Measurements from ENCODE around the gene CREBRF.

CREBRF gene

DNA sequence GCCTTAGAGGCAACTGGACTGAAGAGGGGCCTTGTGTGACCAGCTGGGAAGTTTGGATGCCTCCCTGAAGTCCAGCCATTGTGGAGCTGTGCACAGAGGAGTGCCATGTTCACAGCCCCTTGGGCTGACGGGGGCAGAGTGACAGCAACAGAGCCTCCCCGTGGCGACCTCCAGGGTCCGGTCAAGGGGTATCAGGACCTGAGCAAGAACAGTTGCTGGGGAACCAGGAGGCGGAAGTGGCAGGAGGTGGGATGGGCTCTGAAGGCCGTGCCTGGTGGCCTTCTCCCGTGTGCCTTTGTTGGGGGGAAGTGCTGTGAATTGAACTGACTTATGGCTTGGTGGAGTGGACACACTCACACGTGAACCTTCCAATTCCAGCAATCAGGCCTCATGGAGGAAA is 102.2 kb downstream of the CREBRF start:
- no peak for DNase-seq

DNA sequence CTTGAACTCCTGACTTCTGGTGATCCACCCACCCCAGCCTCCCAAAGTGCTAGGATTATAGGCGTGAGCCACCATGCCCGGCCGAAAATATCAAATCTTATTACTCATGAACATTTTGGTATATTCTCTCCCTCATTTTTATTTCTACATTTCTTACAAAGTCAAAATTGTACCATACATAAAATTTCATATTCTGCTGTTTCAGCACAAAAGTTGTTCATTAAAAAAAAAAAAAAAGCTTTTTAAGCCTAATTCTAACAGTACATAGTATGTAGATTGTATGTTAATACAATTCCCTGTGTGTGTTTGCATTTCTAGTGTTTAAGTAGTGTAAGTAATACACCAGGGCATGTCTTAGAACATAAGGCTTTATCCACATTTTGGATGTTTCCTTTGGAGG is 103.1 kb downstream of the CREBRF start:
- no peak for DNase-seq

DNA sequence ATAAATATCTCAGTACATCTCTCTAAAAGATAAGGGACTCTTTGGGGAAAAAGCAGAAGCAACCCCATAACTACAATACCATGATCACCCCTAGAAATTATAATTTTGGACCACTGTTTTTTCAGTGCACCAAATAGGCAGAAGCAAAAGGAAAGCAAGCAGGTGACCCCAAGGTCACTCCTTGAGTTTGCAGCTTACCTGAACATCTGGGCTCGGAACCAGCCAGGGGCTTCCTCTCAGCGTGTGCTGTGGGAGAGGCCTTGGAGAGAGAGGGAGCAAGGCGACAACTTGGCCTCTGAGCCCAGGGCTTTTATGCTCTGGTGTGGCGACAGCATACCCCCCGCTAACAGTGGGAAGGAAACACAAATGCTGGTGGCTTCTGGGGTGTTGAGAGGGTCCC is 105.0 kb downstream of the CREBRF start:
- DNase-seq: no peak

- DNase-seq: no peak
Measured at GRCh38 chr5:173163219-173163618, 107.1 kb downstream of the CREBRF start.

- DNase-seq: no peak
Measured at GRCh38 chr5:173165177-173166016, 109.2 kb downstream of the CREBRF start.

DNA sequence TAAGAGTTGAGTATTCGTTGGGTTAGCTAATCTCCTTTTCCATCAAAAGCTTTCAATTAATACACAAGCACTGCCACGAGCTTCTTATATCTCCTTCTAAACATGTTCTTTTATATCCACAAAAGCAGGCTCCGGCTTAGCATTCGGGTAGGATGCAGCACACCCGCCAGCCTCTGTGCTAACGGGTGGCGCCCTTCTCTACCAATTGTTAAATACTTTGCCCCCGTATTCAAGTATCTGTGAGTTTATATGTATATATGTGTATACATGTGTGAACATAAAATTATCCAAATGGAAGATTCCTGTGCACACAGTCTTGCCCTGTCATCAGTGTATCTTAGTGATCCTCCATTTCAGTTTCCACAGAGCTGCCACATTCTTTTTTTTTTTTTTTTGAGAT is 116.0 kb downstream of the CREBRF start:
- no peak for DNase-seq

DNA sequence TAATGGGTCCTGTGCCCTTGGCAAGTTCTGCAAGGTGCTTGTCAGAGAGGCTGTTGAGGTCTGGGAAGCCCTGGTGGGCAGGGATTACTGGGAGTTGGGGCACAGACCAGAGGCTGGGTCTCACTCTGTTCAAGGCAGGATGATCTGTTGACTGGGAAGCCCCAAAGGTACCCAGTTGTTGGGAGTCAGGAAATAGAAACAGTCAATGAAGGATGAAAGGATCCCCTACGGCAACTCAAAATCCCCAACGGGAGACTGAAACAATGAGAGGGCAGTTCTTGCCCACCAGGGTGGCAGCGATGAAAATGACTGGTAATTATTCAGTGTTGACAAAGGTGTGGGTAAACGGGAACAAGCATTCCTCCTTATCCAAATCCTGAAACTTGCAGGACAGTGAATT is 119.4 kb downstream of the CREBRF start:
- no peak for DNase-seq

DNA sequence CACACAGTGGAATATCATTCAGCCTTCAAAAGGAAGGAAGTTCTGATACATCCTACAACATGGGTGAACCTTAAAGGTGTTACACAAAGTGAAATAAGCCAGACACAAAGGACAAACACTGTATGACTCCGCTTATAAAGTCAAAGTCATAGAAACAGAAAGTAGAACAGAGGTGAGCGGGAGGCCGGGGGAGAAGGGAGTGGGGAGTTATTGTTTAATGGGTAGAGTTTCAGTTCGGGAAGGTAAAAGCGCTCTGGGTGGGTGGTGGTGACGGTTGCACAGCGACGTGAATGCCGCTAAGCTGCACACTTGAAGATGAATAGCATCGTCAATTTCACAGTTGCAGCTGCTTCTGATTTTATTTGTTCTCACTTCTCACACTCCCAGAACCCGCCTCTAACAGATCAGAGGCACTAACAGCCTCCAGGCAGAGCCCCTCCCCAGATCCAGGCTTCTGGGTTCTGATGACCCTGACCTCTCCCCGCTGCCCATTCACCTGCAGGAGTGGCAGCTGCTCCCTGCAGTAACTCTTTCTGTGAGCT is 122.3 kb downstream of the CREBRF start:
- DNase-seq: no peak

DNA sequence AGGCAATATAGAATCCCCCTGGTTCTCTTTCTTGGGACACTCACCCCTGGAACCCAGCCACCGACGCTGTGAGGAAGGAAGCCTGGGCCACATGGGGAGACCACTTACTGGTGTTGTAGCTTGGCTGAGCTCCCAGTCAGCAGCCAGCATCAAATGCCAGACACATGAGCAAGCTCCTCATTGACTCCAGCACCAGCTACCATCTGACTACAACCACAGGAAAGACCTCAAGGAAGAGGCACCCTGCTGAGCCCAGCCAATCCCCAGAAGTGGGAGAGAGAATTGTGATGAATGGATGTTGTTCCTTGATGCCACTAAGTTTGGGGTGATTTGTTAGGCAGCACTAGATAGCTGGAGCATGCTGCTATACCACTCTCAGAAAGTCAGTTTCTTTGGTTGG is 124.2 kb downstream of the CREBRF start:
- DNase-seq: no peak

DNA sequence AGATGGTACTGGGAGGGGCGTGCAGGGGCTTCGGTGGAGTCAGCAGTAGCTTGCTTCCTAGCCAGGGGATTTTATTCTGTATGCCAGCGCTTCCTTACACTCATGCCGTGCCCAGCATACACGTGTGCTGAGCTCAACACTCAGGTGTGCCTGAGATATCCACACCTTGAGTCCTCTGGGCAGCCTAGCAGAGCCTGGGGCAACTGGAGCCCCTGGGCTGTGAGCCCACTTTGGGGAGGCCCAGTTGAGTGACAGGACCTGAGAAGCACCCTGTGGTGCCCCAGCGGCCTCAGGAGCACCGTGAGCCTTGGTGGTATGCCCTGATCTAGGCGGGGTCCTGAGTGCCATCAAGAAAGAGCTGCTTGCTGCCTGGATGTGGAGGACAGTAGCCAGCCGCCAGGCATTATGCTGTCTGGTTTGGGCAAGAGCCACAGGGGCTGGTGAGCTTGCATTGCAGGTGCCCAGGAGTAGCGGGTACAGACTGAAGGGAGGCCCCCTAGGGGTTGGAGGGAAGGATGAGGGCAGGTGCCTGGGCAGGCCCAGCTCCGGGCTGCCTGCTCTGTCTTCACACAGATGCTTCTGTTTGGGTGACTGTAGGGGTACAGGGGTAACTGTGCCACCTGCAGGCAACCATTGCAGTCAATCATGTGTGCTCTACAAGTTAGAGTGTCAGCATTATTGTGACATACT is 131.0 kb downstream of the CREBRF start:
- no peak for DNase-seq

DNA sequence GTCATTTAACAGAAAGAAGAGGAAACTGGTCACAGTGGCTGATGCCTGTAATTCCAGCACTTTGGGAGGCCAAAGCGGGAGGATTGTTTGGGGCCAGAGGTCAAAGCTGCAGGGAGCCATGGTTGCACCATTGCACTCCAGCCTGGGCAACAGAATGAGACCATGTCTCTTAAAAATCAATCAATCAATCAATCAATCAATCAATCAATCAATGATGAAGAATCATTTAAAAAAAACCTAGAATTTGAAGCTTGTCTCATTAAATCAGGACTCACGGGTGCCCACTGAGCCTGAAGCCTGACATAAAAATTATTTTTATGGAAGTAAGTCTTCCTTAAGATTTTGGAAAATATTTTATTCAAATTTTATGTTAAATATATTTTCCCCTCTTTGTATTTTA is 132.1 kb downstream of the CREBRF start:
- DNase-seq: no peak

Measured in SHP77 treated with DMSO at 0.1 percent for 48 hours (cell line).